IMR-90 (cell line): Measurements from ENCODE around the gene RPL6. TPM values are rescaled to one million over a fixed set of nuclear protein-coding genes. Genes with fewer than 3 reads are reported as not detected.

ENCODE experiments used
- ATAC-seq: fragments of 200-7000 bp; cut with Tn5 transposase; 2 replicates; pipeline ENCODE4 v1.9.1; 2020; ENCODE audit warnings: low read depth, mild to moderate bottlenecking, moderate library complexity
- BruUV-seq: library from RNA; stranded (reverse); fragments of 400-500 nt; replicated peaks from 2 replicates; lab custom pipeline; 2021; lab: Mats Ljungman, UMichigan
- CTCF ChIA-PET: fragments of 300-600 bp; formaldehyde crosslinking; extraction: SDS; loops from one replicate; lab custom pipeline; 2021; ENCODE audit warnings: antibody characterized with exemption; lab: Yijun Ruan, JAX
- POLR2A ChIA-PET: fragments of 300-600 bp; sonication (Branson Sonifier 250); formaldehyde crosslinking; loops from one replicate; lab custom pipeline; 2022; ENCODE audit warnings: antibody characterized with exemption; ENCODE audit not compliant: unreplicated experiment; lab: Charles Lee
- DNase-seq: peaks from one replicate; pipeline ENCODE4 v3.0.0; 2013
- H2AFZ ChIP-seq: replicated peaks from 2 replicates; pipeline ENCODE3; 2013; ENCODE audit warnings: low read length, mild to moderate bottlenecking; ENCODE audit not compliant: poor library complexity
- H2AK5ac ChIP-seq: 2 replicates; pipeline ENCODE4 v1.6.1; 2013; ENCODE audit warnings: low read depth, low read length, inconsistent platforms
- H2AK9ac ChIP-seq: replicated peaks from 2 replicates; pipeline ENCODE3; 2013; ENCODE audit warnings: mild to moderate bottlenecking, low read depth, low read length, moderate library complexity; ENCODE audit not compliant: poor library complexity
- H2BK120ac ChIP-seq: 2 replicates; pipeline ENCODE4 v1.6.1; 2013; ENCODE audit warnings: low read depth, low read length, inconsistent platforms
- H2BK15ac ChIP-seq: 3 replicates; pipeline ENCODE4 v1.6.1; 2013; ENCODE audit warnings: low read depth, low read length, inconsistent platforms
- H2BK20ac ChIP-seq: 2 replicates; pipeline ENCODE4 v1.6.1; 2013; ENCODE audit warnings: low read depth, mild to moderate bottlenecking, inconsistent platforms, low read length, moderate library complexity
- H2BK5ac ChIP-seq: 2 replicates; pipeline ENCODE4 v1.6.1; 2013; ENCODE audit warnings: mild to moderate bottlenecking, low read depth, low read length, inconsistent platforms; ENCODE audit not compliant: poor library complexity, severe bottlenecking
- H3K14ac ChIP-seq: replicated peaks from 2 replicates; pipeline ENCODE4 v1.6.1; 2013; ENCODE audit warnings: low read depth, low read length, inconsistent platforms
- H3K18ac ChIP-seq: 2 replicates; pipeline ENCODE4 v1.6.1; 2013; ENCODE audit warnings: low read depth, low read length, control low read depth
- H3K23ac ChIP-seq: 2 replicates; pipeline ENCODE4 v1.6.1; 2013; ENCODE audit warnings: low read depth, low read length, inconsistent platforms
- H3K27ac ChIP-seq: 2 replicates; pipeline ENCODE4 v1.5.1; 2013; ENCODE audit warnings: mild to moderate bottlenecking, control low read depth, low read length; ENCODE audit not compliant: insufficient read depth
- H3K27me3 ChIP-seq: 2 replicates; pipeline ENCODE4 v1.6.1; 2013; ENCODE audit warnings: low read length; ENCODE audit not compliant: control insufficient read depth, insufficient read depth
- H3K36me3 ChIP-seq: 2 replicates; pipeline ENCODE4 v1.6.1; 2013; ENCODE audit warnings: low read length, mixed read lengths; ENCODE audit not compliant: control insufficient read depth, insufficient read depth
- H3K4ac ChIP-seq: 2 replicates; pipeline ENCODE4 v1.6.1; 2013; ENCODE audit warnings: low read depth, low read length, inconsistent platforms
- H3K4me1 ChIP-seq: 2 replicates; pipeline ENCODE4 v1.6.1; 2013; ENCODE audit warnings: low read length, mixed read lengths; ENCODE audit not compliant: control insufficient read depth, insufficient read depth
- H3K4me2 ChIP-seq: 2 replicates; pipeline ENCODE4 v1.6.1; 2013; ENCODE audit warnings: low read depth, mild to moderate bottlenecking, control low read depth, low read length, moderate library complexity
- H3K4me3 ChIP-seq: 2 replicates; pipeline ENCODE4 v1.5.1; 2013; ENCODE audit warnings: low read depth, mild to moderate bottlenecking, control low read depth, low read length, moderate library complexity; ENCODE audit not compliant: insufficient read depth
- H3K56ac ChIP-seq: 2 replicates; pipeline ENCODE4 v1.6.1; 2013; ENCODE audit warnings: low read length, inconsistent platforms; ENCODE audit not compliant: insufficient read depth; ENCODE audit errors: extremely low read depth
- H3K79me1 ChIP-seq, 2 experiments: 2 replicates each; pipeline ENCODE4 v1.6.1; 2013; ENCODE audit warnings: low read length in 2 of 2, inconsistent platforms in 1 of 2, low read depth in 1 of 2
- H3K9ac ChIP-seq: 2 replicates; pipeline ENCODE4 v1.6.1; 2013; ENCODE audit warnings: low read depth, low read length, control low read depth
- H3K9me1 ChIP-seq: 2 replicates; pipeline ENCODE4 v1.6.1; 2013; ENCODE audit warnings: low read length, inconsistent platforms; ENCODE audit not compliant: insufficient read depth
- H3K9me3 ChIP-seq: 2 replicates; pipeline ENCODE4 v1.6.1; 2013; ENCODE audit warnings: low read length; ENCODE audit not compliant: control insufficient read depth, insufficient read depth
- H4K20me1 ChIP-seq: 2 replicates; pipeline ENCODE4 v1.6.1; 2013; ENCODE audit warnings: low read length, inconsistent platforms; ENCODE audit not compliant: insufficient read depth
- H4K5ac ChIP-seq: 2 replicates; pipeline ENCODE4 v1.6.1; 2013; ENCODE audit warnings: mild to moderate bottlenecking, low read depth, low read length, control low read depth
- H4K8ac ChIP-seq, 2 experiments: 2 replicates each; pipeline ENCODE4 v1.6.1; 2013; ENCODE audit warnings: low read depth in 2 of 2, low read length in 2 of 2, control low read depth in 1 of 2, inconsistent platforms in 1 of 2
- H4K91ac ChIP-seq: 2 replicates; pipeline ENCODE4 v1.6.1; 2013; ENCODE audit warnings: low read depth, low read length, inconsistent platforms; ENCODE audit not compliant: insufficient read depth
- CEBPB ChIP-seq: IDR thresholded peaks from 2 replicates; pipeline ENCODE4 v1.6.1; 2012; ENCODE audit warnings: low read depth, low read length, improper control_type of control experiment
- CHD1 ChIP-seq: IDR thresholded peaks from 2 replicates; pipeline ENCODE4 v1.6.1; 2012; ENCODE audit warnings: low read depth, low read length, improper control_type of control experiment
- CTCF ChIP-seq: conservative IDR thresholded peaks from 2 replicates; pipeline ENCODE4 v1.5.1; 2012; ENCODE audit warnings: mild to moderate bottlenecking, low read depth, low read length, improper control_type of control experiment
- FOS ChIP-seq: fragments of 150-350 bp; IDR thresholded peaks from 2 replicates; pipeline ENCODE4 v1.6.1; 2016; ENCODE audit warnings: low read depth, low read length
- MAFK ChIP-seq: IDR thresholded peaks from 2 replicates; pipeline ENCODE4 v1.6.1; 2012; ENCODE audit warnings: low read depth, low read length, improper control_type of control experiment
- MXI1 ChIP-seq: IDR thresholded peaks from 2 replicates; pipeline ENCODE4 v1.6.1; 2012; ENCODE audit warnings: low read depth, mild to moderate bottlenecking, low read length, moderate library complexity, borderline replicate concordance
- POLR2A ChIP-seq: IDR thresholded peaks from 2 replicates; pipeline ENCODE4 v1.6.1; 2012; ENCODE audit warnings: mild to moderate bottlenecking, low read depth, low read length
- WGBS, 2 experiments: methylation state at CpG; one replicate each; pipeline versions ENCODE4 v1.1.5 to v1.1.7; 2013; ENCODE audit warnings: missing lambda C conversion rate in 2 of 2; ENCODE audit not compliant: insufficient read length in 1 of 2; ENCODE audit errors: extremely low coverage in 2 of 2; 5-methylcytosine and 5-hydroxymethylcytosine counted together
- dilution Hi-C: fragments of 300-500 bp; cut with HindIII; formaldehyde crosslinking; loops from one replicate; pipeline ENCODE4 v1.14.3; 2018; ENCODE audit warnings: low sequenced_read_pairs; ENCODE audit not compliant: unreplicated experiment
- in situ Hi-C: fragments of 300-500 bp; cut with MboI; formaldehyde crosslinking; loops from 3 replicates; pipeline ENCODE4 v1.14.3; 2019; ENCODE audit warnings: low sequenced_read_pairs, inconsistent platforms, mixed read lengths
- intact Hi-C: fragments of 100-400 bp; cut with micrococcal nuclease; formaldehyde crosslinking; loops from 2 replicates; pipeline ENCODE4 v1.10.0; 2022
- polyA plus RNA-seq, 3 experiments: library from polyadenylated mRNA; depleted of rRNA; stranded (reverse); fragments of >200 nt; gene quantifications; 2 replicates each; pipeline ENCODE4 v1.2.3, GENCODE V29; 2012; ENCODE audit warnings: low replicate concordance in 1 of 3
- total RNA-seq: library from RNA; depleted of rRNA; stranded (reverse); fragments of >200 nt; gene quantifications from 2 replicates; pipeline ENCODE4 v1.2.3, GENCODE V29; 2012

Gene RPL6
- total and polyA plus RNA-seq, 2 of the 4 experiments (the other 2 are of a cell fraction): 1,317 to 1,694 TPM

DNA sequence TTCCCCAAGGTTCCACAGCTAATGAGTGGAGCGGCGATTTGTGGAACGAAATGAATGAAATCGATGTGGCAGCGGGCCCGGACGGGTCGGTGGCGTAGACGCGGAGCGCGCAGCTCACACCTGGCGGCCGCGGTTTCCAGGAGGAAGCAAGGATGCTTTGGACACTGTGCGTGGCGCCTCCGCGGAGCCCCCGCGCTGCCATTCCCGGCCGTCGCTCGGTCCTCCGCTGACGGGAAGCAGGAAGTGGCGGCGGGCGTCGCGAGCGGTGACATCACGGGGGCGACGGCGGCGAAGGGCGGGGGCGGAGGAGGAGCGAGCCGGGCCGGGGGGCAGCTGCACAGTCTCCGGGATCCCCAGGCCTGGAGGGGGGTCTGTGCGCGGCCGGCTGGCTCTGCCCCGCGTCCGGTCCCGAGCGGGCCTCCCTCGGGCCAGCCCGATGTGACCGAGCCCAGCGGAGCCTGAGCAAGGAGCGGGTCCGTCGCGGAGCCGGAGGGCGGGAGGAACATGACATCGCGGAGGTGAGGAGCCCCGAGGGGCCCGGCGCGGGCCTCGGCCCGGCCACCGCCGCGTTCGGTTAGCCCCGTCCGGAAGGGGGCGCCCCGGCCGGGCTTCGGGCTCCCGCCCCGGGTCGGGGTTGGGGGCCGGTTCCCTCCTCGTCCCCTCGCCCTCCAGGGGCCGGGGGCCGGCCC lies 9.3 kb upstream of the RPL6 start, which contains the start of gene PTPN11 (continued):
- 0 out of 2 replicates have a peak, but pooled peaks have one; percentile 25 for TF ChIP-seq CHD1
- no peak for TF ChIP-seq CEBPB

- Histone ChIP-seq H2BK15ac (no peak overlapping the region), H3K4ac (peak overlapping the region; percentile 80), H3K4me2 (peak overlapping the region; percentile 90), H4K91ac (peak overlapping the region; percentile 81; the same call in 1 of the 2 replicates), H3K14ac (peak overlapping the region; percentile 78), H3K27ac (peak overlapping the region; percentile 99), H2AFZ (peak overlapping the region; percentile 98), H3K9ac (peak overlapping the region; percentile 99), H3K79me1 (peaks cover 11 to 39% of the 10 kb centered on the region in 2 experiments), H3K56ac (peak overlapping the region; percentile 93), H3K27me3 (no peaks in the 10 kb centered on the region), H2AK5ac (peak overlapping the region; percentile 49), H4K8ac (peak overlapping the region; percentile 91 to 100), H4K20me1 (peaks cover 38% of the 10 kb centered on the region), H3K23ac (peak overlapping the region; percentile 85), H2BK5ac (peak overlapping the region; percentile 92), H2AK9ac (peak overlapping the region; percentile 86), H3K36me3 (no peaks in the 10 kb centered on the region), H3K4me1 (peaks cover 5% of the 10 kb centered on the region), H3K4me3 (peak overlapping the region; percentile 87), H3K18ac (no peak overlapping the region), H2BK120ac (peak overlapping the region; percentile 7; the same call in 1 of the 2 replicates), H4K5ac (peak overlapping the region; percentile 81), H3K9me3 (no peaks in the 10 kb centered on the region), H3K9me1 (peaks cover 5% of the 10 kb centered on the region; the same call in 1 of the 2 replicates), H2BK20ac (no peak overlapping the region)
- TF ChIP-seq FOS: no peak
- no peak for TF ChIP-seq CEBPB
- no peak for TF ChIP-seq POLR2A
- TF ChIP-seq MXI1: no peak
- TF ChIP-seq CHD1: no peak
- no peak for TF ChIP-seq MAFK
- no peak for TF ChIP-seq CTCF
- intact Hi-C loops (no loop called here), in situ Hi-C loops (no loop called here), dilution Hi-C loops (no loop called here)
- DNase-seq (peak; percentile 11), ATAC-seq (no peak)
- ChIA-PET POLR2A (no interaction called here), CTCF (no interaction called here)
- 10% methylated on average over 4 of the region's 18 CpGs; no CpG with 5 or more reads in 1 of the 2 experiments for WGBS, 2 experiments
- no TSS peak for BruUV-seq
Measured at GRCh38 chr12:112418273-112418607, 8.8 kb upstream of the RPL6 start.
